Measurements from ENCODE around the gene RABGGTA. TPM values are rescaled to one million over a fixed set of nuclear protein-coding genes. Genes with fewer than 3 reads are reported as not detected.

RABGGTA gene
- total and polyA plus RNA-seq, 8 donors, result 16.0 to 230 (median 87.8) TPM

DNA sequence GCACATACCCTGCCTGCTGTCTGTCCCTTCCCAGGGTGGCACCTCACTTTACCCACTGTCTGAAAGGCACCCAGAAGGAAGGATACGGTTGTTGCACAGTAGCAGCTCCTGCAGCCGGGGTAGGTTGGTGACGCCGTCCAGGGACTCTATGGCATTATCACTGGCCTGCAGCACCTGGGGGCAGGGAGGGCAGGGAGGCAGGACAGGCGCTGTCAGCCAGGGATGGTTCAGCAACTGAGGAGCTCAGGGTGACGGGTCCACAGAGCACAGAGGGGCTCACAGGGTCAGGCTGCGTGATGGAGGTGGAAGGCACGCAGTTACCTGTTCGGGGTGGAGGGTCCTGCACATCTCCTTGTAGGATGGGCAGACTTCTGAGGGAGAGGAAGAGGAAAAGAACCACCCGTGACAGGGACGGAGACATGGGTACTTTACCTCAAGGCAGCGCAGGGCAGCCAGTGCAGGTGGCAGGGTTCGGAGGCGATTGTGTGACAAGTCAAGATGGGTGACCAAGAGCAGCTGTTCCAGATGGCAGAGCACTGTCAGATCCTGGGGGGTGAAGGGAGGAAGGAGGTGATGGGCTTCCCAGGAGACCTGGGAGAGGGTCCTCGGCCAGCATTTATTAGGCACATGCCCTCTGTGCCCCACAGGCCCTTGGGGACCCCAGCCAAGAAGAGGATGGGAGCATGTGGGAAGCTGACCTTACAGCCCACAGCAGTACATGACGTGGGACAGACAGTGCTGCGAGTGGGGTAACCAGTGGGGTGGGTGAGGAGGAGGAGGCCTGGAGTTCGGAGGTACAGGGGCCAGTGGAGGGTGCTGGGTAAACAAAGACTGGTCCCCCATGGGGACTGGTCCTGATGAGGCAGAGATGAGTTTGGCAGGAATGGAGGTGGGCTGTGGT lies 4.8 kb downstream of the RABGGTA start:
- no peak for DNase-seq
- TF ChIP-seq POLR2A (IDR thresholded peaks at IDR 0.05), result no peak
- TF ChIP-seq, protein P1, sequence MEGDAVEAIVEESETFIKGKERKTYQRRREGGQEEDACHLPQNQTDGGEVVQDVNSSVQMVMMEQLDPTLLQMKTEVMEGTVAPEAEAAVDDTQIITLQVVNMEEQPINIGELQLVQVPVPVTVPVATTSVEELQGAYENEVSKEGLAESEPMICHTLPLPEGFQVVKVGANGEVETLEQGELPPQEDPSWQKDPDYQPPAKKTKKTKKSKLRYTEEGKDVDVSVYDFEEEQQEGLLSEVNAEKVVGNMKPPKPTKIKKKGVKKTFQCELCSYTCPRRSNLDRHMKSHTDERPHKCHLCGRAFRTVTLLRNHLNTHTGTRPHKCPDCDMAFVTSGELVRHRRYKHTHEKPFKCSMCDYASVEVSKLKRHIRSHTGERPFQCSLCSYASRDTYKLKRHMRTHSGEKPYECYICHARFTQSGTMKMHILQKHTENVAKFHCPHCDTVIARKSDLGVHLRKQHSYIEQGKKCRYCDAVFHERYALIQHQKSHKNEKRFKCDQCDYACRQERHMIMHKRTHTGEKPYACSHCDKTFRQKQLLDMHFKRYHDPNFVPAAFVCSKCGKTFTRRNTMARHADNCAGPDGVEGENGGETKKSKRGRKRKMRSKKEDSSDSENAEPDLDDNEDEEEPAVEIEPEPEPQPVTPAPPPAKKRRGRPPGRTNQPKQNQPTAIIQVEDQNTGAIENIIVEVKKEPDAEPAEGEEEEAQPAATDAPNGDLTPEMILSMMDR (IDR thresholded peaks at IDR 0.05), result no peak
- no peak for TF ChIP-seq EP300 (IDR thresholded peaks at IDR 0.05)
- no peak for TF ChIP-seq POLR2AphosphoS5 (IDR thresholded peaks at IDR 0.05)
- H3K9me3 ChIP-seq, result no peaks in the 10 kb centered on the region
- H3K4me1 ChIP-seq, result peaks cover 0 to 10% (median 7%) of the 10 kb centered on the region in 4 donors
- H3K27ac ChIP-seq, result no peak overlapping the region
- intact Hi-C loops (cut with DNase I; ENCODE audit: low total_unique reads), result no loop called here
- H3K4me3 ChIP-seq, result no peak overlapping the region
- 86 to 92% (median 90%) methylated on average over 18 of the region's 18 CpGs for WGBS, 5 donors
- peaks cover 30 to 65% (median 56%) of the 10 kb centered on the region in 4 donors for H3K36me3 ChIP-seq
- no peaks in the 10 kb centered on the region for H3K27me3 ChIP-seq

DNA sequence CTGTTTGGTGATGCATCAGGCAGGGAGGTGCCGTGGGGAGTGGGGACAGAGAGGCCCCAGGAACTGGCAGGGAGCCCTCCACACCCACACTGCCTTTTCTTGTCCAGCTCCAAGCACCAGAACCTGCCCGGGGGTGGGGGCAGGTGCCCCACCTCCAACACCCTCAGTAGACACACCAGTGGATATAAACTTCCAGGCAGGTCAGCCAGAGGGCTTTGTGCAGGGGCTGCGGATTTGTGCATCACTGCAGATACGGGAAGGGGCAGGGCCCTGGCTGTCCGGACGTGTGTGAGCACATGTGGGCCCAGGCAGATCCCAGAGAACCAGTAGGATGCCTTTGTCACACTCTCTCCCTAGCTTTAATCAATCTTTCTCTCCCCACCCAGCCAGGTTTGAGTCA lies 7.1 kb downstream of the RABGGTA start:
- Histone ChIP-seq H3K27me3 (no peaks in the 10 kb centered on the region), H3K36me3 (peaks cover 30 to 70% (median 48%) of the 10 kb centered on the region in 4 donors), H3K27ac (no peak overlapping the region), H3K4me3 (no peak overlapping the region), H3K4me1 (peaks cover 0 to 5% (median 2%) of the 10 kb centered on the region in 4 donors), H3K9me3 (no peaks in the 10 kb centered on the region)
- DNase-seq, result peak in 1 of 2 donors; percentile 59
- TF ChIP-seq POLR2AphosphoS5 (IDR thresholded peaks at IDR 0.05), result no peak
- TF ChIP-seq, protein P1 (IDR thresholded peaks at IDR 0.05), result no peak
- no peak for TF ChIP-seq POLR2A (IDR thresholded peaks at IDR 0.05)
- TF ChIP-seq EP300 (IDR thresholded peaks at IDR 0.05), result no peak
- 69 to 79% (median 77%) methylated on average over 6 of the region's 6 CpGs for WGBS, 5 donors
- intact Hi-C loops (cut with DNase I; ENCODE audit: low total_unique reads), result no loop called here

DNA sequence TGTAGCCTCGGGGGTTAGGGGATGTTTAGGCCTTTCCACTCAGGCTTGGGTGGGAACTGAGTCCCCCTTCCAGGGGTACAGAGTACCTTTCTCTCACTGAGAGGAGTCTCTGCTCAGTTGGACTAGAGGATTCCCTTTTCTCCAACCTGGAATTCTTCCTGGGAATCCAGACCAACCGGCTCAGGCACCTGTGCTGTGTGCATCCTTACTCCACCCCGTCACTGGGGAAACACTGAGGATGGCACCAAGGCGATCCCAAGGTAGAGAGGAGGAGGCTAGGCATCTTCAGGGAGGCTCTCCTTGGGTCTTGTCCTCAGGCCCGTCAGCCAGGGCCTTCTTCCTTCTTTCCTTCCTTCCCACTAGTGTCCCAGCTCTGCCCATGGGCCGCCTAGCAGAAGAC lies 7.5 kb downstream of the RABGGTA start:
- peaks cover 28 to 66% (median 44%) of the 10 kb centered on the region in 4 donors for H3K36me3 ChIP-seq
- 63 to 83% (median 71%) methylated on average over 6 of the region's 6 CpGs for WGBS, 5 donors
- DNase-seq, result no peak

More for the DNA sequence above, 7.5 kb downstream of the RABGGTA start:
- intact Hi-C loops (cut with DNase I; ENCODE audit: low total_unique reads), result no loop called here
- no peak overlapping the region for H3K27ac ChIP-seq
- peaks cover 0 to 9% (median 6%) of the 10 kb centered on the region in 4 donors for H3K4me1 ChIP-seq
- H3K9me3 ChIP-seq, result no peaks in the 10 kb centered on the region
- H3K27me3 ChIP-seq, result no peaks in the 10 kb centered on the region
- no peak for TF ChIP-seq POLR2A (IDR thresholded peaks at IDR 0.05)
- no peak for TF ChIP-seq EP300 (IDR thresholded peaks at IDR 0.05)
- TF ChIP-seq, protein P1 (IDR thresholded peaks at IDR 0.05), result no peak
- no peak for TF ChIP-seq POLR2AphosphoS5 (IDR thresholded peaks at IDR 0.05)
- H3K4me3 ChIP-seq, result no peak overlapping the region
